Gastroesophageal sphincter (tissue), 3 donors: ENCODE measurements around the gene FHOD3.

Experiments used
- CTCF ChIP-seq, 4 experiments: fragments of 200-600 bp in 2 of 4; fragments of 450-650 bp in 2 of 4; sonication (generic) in 1 of 4; IDR thresholded peaks; one replicate each; pipeline ENCODE4 v1.5.1; 2017 to 2019; ENCODE audit warnings: antibody characterized with exemption in 4 of 4, mild to moderate bottlenecking in 2 of 4, moderate library complexity in 2 of 4
- EP300 ChIP-seq: sonication (generic); formaldehyde crosslinking; IDR thresholded peaks from one replicate; pipeline ENCODE4 v1.6.1; 2017; ENCODE audit warnings: antibody characterized with exemption, mild to moderate bottlenecking
- POLR2A ChIP-seq, 2 donors: fragments of 450-650 bp; IDR thresholded peaks; one replicate each; pipeline ENCODE4 v1.6.1; 2017; ENCODE audit warnings: antibody characterized with exemption in 2 of 2, mild to moderate bottlenecking in 2 of 2, moderate library complexity in 1 of 2
- POLR2AphosphoS5 ChIP-seq: sonication (generic); formaldehyde crosslinking; IDR thresholded peaks from one replicate; pipeline ENCODE4 v1.6.1; 2017; ENCODE audit warnings: antibody characterized with exemption

GRCh38 chr18:36391426-36392145 is 94.1 kb downstream of the FHOD3 start:
- TF ChIP-seq CTCF (IDR thresholded peaks at IDR 0.05) (no peak), POLR2A (IDR thresholded peaks at IDR 0.05) (no peak), POLR2AphosphoS5 (no peak), EP300 (no peak)
